ACHN (cell line): ENCODE data around the gene RAB9B.
"Not testable (repeated sequence)": the region's sequence is repeated elsewhere in the genome, so short reads cannot be mapped to it uniquely, and the experiment has no call there.

Source experiments
- DNase-seq: peaks from one replicate; pipeline ENCODE4 v3.0.0-alpha.2; 2015
- in situ Hi-C: cut with HindIII; loops from 2 replicates; pipeline ENCODE4 v1.10.0; 2017; ENCODE audit warnings: low sequenced_read_pairs, low pct_ligation_motif_present, low pct_unique_long_range_greater_than_20kb

Gene RAB9B

GRCh38 chrX:103818842-103819619 lies 13.0 kb downstream of the RAB9B start:
- DNase-seq, result peak; percentile 5
- in situ Hi-C loops, result no loop called here

- peak; percentile 37 for DNase-seq
- in situ Hi-C loops, result no loop called here
These were observed 14.6 kb downstream of the RAB9B start for GRCh38 chrX:103817502-103817901.

GRCh38 chrX:103817101-103817500 lies 15.0 kb downstream of the RAB9B start:
- in situ Hi-C loops, DNase-seq: not testable (repeated sequence)

- in situ Hi-C loops, result no loop called here
- DNase-seq, result no peak
These were observed 20.2 kb downstream of the RAB9B start for GRCh38 chrX:103811858-103812257.

- no peak for DNase-seq
- in situ Hi-C loops, result no loop called here
These were observed 25.1 kb downstream of the RAB9B start for GRCh38 chrX:103806862-103807474.

GRCh38 chrX:103805860-103806259 lies 26.2 kb downstream of the RAB9B start:
- DNase-seq, result no peak
- in situ Hi-C loops, result no loop called here

GRCh38 chrX:103800318-103800717 lies 31.7 kb downstream of the RAB9B start:
- no peak for DNase-seq
- in situ Hi-C loops, result no loop called here

- no peak for DNase-seq
- in situ Hi-C loops, result no loop called here
These were observed 34.4 kb downstream of the RAB9B start for GRCh38 chrX:103797691-103798090.

GRCh38 chrX:103794119-103794518 lies 37.9 kb downstream of the RAB9B start:
- in situ Hi-C loops, result no loop called here
- no peak for DNase-seq

GRCh38 chrX:103793545-103793940 lies 38.5 kb downstream of the RAB9B start:
- no peak for DNase-seq
- in situ Hi-C loops, result no loop called here

- DNase-seq, result peak; percentile 39
- in situ Hi-C loops, result no loop called here
These were observed 39.0 kb downstream of the RAB9B start for GRCh38 chrX:103792916-103793544.

GRCh38 chrX:103791826-103792485 lies 40.1 kb downstream of the RAB9B start:
- DNase-seq, result no peak
- in situ Hi-C loops, result no loop called here

GRCh38 chrX:103791228-103791627 lies 40.8 kb downstream of the RAB9B start:
- in situ Hi-C loops, result no loop called here
- DNase-seq, result no peak

GRCh38 chrX:103789004-103789403 lies 43.1 kb downstream of the RAB9B start:
- DNase-seq, result no peak
- in situ Hi-C loops, result no loop called here

GRCh38 chrX:103783971-103784370 lies 48.1 kb downstream of the RAB9B start:
- DNase-seq, result no peak
- in situ Hi-C loops, result no loop called here

GRCh38 chrX:103783196-103783595 lies 48.9 kb downstream of the RAB9B start:
- in situ Hi-C loops, result no loop called here
- DNase-seq, result no peak

- DNase-seq, result no peak
- in situ Hi-C loops, result no loop called here
These were observed 49.4 kb downstream of the RAB9B start for GRCh38 chrX:103782640-103783039.

GRCh38 chrX:103781706-103782105 lies 50.4 kb downstream of the RAB9B start:
- DNase-seq, result no peak
- in situ Hi-C loops, result no loop called here

- in situ Hi-C loops, result no loop called here
- no peak for DNase-seq
These were observed 51.0 kb downstream of the RAB9B start for GRCh38 chrX:103781062-103781402.
